NK-92 (cell line): ENCODE measurements around the gene PDF.
A peak's percentile ranks its signal among the peaks of the same experiment; 100 is the strongest.
"Not testable (repeated sequence)": the region's sequence is repeated elsewhere in the genome, so short reads cannot be mapped to it uniquely, and the experiment has no call there.

ENCODE experiments used
- DNase-seq: peaks from one replicate; lab custom pipeline; 2025; ENCODE audit not compliant: unreplicated experiment; lab: John Stamatoyannopoulos, UW

Gene PDF, protein sequence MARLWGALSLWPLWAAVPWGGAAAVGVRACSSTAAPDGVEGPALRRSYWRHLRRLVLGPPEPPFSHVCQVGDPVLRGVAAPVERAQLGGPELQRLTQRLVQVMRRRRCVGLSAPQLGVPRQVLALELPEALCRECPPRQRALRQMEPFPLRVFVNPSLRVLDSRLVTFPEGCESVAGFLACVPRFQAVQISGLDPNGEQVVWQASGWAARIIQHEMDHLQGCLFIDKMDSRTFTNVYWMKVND

DNA sequence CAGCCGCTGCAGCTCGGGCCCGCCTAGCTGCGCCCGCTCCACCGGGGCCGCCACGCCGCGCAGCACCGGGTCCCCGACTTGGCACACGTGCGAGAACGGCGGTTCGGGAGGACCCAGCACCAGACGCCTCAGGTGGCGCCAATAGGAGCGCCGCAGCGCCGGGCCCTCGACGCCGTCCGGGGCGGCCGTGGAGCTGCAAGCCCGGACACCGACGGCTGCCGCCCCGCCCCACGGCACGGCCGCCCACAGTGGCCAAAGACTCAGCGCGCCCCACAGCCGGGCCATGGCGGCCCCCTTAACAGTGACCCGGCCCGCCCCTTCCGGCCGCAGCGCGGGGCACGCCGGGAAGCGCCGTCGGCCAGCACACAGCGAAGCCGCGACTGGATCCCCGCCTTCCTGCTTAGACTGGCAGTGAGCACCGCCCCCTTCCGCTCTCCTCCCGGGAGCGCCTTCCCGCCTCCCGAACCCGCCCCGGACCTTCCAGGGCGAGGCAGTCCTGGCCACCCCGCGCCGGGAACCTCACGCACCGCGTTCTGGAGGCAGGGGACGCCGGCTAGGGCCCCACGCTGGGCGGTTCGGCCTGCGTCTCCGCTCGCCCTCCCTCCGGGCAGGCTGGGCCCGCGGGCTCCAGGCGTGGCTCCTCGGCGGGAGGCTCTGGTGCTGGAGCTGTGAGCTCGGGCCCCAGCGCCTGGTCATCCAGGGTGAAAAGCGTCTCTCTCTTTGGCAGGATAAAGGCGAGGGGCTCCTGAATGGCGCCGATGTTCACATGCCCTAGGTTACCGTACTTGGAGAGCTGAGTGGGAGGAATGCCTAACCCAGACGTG lies at the start of gene PDF:
Gene PDF (minus strand): TSS at position 303 of the 824 bp plus-strand sequence. CDS start 18 bp downstream, at position 285.
- peak; percentile 15 for DNase-seq

DNA sequence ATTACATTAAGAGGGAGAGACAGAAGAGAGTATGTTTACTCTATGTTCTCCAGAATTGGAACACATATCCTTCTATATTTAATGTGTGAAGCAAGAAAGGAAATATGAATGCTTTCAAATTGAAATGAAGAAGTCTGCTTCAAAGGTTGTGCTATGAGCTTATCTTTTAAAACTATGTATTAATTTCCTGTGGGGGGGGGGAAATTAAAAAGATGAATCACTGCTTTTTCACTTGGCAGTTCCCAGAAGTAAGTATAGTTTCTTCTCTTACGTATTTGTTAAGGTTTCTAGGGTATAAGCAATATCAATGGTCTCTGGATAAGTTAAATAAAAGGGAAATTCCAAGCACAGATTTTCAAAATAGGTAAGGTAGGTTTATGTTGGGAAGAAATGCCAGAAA lies 48.4 kb upstream of the PDF start:
- no peak for DNase-seq

DNA sequence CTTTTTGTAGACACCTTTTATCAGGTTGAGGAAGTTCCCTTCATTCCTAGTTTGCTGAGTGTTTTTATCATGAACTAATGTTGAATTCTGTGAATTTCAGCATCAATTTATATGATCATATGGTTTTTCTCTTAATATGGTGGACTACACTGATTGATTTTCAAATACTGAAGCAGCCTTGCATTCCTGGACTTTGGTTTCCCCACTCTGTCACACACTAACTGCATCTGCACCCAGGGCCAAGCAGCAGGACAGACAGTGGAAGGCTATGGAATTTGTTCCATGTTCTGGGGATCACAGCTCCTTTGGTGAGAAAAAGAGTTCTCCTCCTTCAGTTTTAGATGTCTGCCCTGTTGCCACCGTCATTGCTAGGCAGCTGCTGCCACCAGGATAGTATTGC lies 47.6 kb upstream of the PDF start:
- no peak for DNase-seq

DNA sequence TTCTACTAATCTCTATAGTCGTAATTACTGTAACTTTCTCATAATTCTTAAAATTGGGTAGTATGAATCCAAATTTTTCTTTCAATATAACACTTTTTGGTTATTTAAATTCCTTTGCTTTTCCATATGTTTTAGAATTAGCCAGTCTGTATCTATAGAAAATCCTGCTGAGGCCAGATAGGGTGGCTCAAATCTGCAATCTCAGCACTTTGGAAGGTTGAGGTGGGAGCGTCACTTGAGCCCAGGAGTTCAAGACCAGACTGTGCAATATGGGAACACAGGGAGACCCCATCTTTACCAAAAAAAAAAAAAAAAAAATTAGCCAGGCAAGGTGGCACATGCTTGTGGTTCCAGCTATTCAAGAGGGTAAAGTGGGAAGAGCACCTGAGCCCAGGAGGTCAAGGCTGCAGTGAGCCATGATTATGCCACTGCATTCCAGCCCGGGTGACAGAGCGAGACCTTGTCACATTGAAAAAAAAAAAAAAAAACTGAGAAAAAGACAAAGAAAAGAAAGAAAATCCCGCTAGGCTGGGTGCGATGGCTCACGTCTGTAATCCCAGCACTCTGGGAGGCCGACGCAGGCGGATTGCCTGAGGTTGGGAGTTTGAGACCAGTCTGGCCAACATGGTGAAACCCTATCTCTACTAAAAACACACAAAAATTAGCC lies 46.1 kb upstream of the PDF start:
- no peak for DNase-seq

DNA sequence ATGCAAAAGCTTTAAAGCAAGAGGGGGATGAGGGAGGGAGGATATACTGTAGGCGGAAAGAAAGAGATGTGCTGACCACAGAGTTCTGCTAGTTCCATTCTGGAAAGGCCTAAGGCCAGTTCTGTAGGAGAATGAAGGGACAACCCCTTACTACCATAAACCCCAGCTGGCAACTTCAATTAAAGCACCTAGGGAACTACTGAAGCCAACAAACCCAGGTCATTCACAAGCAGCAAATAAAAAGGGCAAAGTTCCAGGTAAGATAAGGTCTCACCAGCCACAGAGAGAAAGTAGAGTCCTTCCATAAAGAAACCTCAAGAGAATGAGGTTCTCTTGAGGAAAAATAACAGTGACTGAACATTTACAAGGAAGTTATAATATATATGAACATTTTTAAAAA lies 42.6 kb upstream of the PDF start:
- DNase-seq, result no peak

DNA sequence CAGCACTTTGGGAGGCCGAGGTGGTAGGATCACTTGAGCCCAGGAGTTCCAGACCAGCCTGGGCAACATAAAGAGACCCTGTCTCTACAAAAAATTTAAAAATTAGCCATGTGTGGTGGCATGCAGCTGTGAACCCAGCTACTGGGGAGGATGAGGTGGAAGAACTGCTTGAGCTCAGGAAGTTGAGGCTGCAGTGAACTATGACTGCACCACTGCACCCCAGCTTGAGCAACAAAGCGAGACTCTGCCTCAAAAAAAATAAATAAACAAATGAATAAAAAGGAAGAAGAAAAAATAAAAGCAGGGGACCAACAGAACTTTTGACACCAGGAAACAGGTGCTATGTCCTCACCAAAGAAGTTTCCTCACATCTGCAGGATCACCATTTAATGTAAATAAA lies 41.2 kb upstream of the PDF start:
- DNase-seq, result no peak

DNA sequence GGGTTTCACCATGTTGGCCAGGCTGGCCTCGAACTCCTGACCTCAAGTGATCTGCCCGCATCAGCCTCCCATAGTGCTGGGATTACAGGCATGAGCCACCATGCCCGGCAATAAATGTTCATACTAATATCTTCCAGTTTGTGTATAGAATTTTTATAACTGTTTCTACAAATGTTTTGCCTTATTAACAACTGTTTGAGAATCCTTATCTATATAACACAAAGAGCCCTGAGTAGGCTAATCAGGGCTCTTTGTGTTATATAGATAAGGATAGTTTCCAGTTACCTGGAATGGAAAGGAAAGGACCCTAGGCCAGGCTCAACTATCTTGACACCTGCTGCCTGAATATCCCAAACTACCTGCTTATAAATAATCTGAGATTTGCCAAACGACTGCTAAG lies 38.5 kb upstream of the PDF start:
- no peak for DNase-seq

DNA sequence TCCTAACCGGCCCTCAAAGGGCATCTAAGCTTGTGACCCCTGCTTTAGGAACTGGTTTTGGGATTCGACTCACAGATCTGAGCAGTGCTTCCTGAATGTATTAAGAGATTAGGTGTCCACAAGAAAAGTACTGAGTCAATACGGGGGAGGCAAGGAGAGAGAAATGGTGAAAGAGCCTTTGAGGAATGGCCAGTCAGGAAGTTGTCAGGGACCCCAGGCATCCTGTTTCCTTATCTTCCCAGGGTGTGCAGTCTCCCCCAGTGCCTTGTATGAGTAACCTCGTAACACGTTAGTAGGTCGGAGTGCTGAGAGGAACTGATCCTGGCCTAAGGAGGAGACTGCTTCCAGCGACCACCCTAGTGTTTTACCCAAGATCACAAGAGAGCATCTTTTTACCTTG lies 37.6 kb upstream of the PDF start:
- no peak for DNase-seq

DNA sequence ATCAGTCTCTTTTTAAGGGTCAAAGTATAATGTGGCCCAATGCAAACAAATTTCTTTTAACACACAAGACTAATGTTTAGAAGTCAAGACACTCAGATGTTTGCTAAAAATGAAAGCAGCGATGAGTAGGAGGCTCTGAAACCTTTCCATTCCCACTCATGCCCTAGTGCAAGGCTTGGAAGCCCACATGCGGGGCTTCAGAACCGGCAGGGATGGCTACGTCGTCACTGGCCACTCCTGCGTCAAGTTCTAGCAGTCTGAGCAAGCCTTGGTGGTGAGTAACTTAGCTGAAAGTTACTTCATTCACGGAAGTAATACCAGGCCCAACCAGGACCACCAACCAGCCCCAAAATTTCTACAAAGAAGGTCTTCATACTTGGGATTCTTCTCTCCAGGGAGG lies 36.0 kb upstream of the PDF start:
- no peak for DNase-seq

DNA sequence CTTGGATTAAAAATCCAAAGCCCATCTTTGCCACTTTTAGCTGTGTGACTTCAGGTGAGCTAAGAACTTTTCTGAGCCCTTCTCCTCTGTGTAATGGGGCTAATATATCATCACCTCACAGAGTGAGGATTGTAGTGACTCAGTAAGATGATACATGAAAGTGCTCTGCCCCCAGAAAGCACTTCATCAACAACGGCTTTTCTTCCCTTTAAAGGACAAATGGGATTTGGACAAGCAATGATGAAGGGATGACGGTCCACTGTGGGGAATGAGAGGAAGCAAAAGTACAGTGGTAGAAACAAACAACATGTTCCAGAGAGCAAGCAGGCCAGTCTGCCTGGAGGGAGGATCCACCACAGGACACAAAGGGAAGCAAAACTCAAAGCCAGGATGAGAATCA lies 35.5 kb upstream of the PDF start:
- DNase-seq, result no peak

DNA sequence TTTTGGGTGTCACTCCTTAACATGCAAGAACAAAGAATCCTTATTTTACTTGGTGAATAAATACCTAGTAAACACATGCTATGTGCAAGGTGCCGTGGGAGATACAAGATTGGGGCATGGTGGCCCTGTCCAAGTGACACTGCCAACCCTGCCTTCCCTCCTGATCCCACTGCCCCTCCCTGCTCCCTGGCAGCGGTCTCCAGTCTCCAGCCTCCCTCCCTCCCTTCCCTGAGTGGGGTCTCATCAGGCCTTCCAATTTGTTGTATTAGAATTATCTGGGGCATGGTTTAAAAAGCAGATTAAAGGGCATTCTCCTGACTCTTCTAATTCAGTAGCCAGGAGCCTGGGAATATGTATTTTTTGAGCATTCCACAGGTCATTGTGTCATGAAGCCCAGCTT lies 33.7 kb upstream of the PDF start:
- no peak for DNase-seq

DNA sequence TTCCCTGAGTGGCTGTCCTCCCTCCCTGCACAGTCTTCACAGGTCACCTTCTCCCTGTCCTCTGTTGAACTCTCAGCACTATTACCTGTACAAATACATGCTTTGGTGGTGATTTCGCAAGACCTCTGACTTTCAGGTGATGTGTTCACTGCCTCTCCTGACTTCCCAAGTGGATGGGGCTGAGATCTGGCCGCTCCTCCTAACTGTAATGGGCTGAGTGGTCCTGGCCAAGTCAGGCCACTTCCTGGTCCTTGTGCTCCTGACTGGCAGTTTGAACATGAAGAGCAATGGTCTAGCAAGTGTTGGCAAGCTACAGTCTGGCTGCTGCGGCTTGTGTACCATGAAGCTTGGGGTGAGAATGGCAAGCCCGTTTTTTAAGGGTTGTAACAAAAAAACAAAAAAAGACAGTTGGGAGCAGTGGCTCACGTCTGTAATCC lies 32.9 kb upstream of the PDF start:
- DNase-seq, result no peak

DNA sequence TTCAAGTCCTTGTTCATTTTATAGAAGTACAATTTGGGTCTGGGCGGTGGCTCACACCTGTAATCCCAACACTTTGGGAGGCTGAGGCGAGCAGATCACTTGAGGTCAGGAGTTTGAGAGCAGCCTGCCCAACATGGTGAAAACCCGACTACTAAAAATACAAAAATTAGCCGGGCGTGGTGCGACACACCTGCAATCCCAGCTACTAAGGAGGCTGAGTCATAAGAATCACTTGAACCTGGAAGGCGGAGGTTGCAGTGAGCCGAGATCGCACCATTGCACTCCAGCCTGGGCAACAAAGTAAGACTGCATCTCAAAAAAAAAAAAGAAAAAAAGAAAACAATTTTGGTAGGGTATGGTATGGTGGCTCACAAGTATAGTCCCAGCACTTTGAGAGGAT lies 29.7 kb upstream of the PDF start:
- not testable (repeated sequence) for DNase-seq

DNA sequence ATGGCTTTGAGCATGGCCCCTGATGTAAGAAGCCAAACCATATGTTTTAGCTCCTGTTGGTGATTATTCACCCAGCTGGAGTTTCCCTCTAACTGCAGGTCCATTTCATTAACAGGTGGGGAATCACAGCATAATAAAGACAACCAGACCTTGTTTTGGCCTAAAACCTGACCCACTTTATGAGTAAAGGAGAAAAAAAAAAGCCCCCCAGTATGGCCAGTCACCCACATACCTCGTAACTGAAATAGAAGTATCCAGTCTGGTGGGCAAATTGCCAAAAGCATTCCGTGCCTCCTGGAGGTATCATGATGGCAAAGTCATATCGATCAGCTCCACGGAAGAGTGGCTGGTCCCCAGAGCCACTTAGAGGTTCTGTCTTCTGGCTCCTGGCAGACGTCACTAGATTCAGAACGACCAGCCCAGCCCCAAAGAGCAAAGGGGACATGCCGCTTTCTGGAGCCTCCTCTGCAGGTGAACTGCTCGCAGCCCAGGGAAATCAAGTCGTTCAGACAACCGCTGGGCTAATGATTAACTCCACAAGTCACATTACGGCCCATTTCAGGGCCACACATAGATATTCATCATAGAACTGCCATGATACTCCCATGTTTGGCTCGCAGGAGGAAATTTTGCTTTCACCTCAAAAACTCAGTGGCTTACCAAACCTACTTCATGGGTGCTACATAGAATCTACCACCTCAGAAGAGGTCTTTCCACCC lies 21.1 kb upstream of the PDF start, which contains the start of gene TMED6:
Gene TMED6 (minus strand): TSS at position 478 of the 719 bp plus-strand sequence. CDS start 33 bp downstream, at position 445.
- DNase-seq, result no peak

DNA sequence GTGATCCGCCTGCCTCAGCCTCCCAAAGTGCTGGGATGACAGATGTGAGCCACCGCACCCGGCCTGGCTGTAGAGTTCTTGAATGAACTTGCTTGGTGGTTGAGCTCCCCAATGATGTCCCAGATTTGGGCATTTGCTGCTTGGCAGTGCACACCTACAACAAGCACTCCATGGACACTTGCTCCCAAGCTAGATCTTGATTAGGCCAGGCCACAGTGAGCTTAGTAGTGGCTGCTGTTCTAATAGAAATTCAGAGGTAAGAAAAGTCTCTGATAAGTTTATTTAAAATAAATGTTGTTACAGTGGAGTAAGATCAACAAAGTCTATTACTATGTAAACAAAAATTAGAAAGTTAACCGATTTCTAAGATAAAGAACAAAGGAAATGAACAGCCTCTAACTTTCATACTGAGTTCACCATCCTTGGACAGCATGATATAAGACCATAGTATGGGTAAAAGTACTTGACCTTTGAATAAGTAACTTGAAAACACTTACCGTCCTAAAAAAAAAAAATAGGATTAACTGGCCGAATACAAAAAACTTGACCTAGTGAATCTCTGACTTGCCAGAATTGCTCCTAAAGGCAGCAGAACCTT lies 20.2 kb upstream of the PDF start:
- no peak for DNase-seq

DNA sequence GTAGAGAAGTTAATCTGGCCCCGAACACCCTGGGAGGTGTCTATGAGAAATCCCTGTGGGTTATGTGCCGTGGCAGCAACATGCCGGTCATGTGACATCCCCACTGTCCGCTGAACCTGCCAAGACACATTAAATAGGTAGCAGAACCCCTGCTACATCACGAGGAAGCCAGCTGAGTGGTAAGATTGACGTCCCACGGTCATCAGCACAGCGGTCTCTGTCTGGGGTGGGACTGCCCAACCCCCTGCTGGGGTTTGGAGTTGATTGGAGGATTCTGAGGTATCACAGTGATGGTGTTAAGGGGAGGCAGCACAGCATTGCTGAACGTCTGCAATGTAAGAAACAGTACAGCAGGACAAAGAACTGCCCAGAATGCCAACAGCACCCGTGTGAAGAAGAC lies 19.1 kb upstream of the PDF start:
- DNase-seq, result no peak

DNA sequence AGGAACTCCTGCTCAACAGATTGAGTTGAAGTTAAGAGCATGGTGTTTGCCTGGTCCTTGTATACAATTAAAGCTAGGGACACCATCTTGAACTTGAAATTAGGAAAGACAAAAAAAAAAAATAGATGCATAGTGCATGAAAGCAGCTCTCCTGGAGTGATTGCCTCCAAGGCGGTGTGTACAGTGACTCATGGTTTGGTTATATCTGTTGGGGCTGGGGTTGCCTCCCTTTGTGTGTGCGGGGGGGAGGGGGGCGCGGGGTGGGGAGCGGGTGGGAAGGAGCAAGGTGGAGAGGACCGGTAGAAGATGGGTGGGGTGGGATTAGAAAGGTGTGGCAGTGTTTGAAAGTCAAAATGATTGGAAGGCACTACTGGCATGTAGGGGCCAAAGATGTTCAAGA lies 17.8 kb upstream of the PDF start:
- DNase-seq, result no peak

DNA sequence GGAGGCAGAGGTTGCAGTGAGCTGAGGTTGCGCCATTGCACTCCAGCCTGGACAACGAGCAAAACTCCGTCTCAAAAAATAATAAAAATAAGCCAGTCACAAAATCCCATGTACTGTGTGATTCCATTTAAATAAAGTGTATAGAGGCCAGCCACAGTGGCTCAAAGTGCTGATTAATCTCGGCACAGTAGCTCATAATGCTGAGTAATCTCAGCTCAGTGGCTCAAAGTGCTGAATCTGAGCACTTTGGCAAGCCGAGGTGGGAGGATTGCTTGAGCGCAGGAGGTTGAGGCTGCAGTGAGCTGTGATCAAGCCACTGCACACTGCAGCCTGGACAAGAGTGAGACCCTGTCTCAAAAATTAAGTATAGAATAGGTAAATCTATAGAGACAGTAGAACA lies 16.3 kb upstream of the PDF start:
- no peak for DNase-seq

DNA sequence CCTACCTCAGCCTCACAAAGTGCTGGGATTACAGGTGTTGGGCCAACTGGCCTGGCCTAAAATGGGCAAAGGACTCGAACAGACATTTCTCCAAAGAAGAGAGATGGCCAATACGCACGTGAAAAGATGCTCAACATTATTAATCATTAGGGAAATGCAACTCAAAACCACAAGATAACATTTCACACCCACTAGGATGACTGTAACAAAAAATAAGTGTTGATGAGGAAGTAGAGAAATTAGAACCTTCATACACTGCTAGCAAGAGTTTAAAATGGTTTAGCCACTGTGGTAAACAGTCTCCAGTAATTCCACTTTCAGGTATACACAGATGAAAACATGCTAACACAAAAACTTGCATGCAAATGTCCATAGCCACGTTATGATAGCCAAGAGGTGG lies 15.5 kb upstream of the PDF start:
- no peak for DNase-seq

DNA sequence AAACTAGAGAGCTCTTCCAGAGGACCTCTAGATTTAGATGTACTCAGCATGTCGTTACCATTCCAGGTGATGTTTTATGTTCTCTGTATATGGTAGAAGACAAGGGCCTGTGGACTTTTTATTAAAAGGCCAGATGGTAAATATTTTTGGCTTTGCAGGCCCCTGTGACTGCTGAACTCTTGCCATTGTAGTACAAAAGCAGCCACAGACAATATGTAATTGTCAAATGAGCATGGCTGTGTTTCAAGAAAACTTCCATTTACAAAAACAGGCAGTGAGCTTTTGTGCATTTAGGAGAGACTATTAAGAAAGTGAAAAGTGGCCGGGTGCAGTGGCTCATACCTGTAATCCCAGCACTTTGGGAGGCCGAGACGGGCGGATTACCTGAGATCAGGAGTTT lies 13.8 kb upstream of the PDF start:
- DNase-seq, result no peak

DNA sequence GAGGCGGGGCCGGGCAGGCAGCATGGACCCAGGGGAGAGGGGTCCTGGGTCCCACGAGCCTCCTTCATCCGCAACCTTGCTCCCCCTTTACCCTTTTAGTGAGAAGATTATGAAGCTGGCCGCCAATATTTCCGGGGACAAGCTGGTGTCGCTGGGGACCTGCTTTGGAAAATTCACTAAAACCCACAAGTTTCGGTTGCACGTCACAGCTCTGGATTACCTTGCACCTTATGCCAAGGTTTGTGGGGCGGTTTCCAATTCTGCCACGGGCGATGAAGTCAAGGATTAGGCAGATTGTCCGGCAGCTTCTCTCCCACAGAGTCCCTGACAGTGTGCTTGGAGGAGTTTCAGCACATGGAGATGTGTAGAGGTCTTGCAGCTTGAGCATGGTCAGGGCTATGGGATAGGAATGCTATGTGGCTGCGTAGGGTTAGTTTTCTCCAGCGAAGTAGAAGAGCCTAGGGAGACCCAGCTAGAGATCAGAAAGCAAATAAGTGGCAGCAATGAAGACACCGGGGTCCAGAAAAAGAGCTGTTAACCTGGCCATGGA lies 9.8 kb upstream of the PDF start:
- no peak for DNase-seq
